Liver (tissue), 3 donors: ENCODE data around the gene SEPHS1.

Source experiments
- CTCF ChIP-seq: fragments of 150-350 bp; IDR thresholded peaks from 2 replicates; pipeline ENCODE4 v1.5.1; 2017; ENCODE audit warnings: improper control_type of control experiment, low read depth, low read length; ENCODE audit not compliant: missing input control
- GABPA ChIP-seq, 2 donors: IDR thresholded peaks in 1 of 2; conservative IDR thresholded peaks in 1 of 2; 2 replicates each; pipeline ENCODE4 v1.6.1; 2016; ENCODE audit warnings: antibody characterized with exemption in 2 of 2, mild to moderate bottlenecking in 1 of 2, moderate library complexity in 1 of 2
- RAD21 ChIP-seq, 2 donors: IDR thresholded peaks; 2 replicates each; pipeline ENCODE4 v1.6.1; 2016; ENCODE audit warnings: antibody characterized with exemption in 2 of 2, mild to moderate bottlenecking in 2 of 2
- SP1 ChIP-seq: IDR thresholded peaks from 2 replicates; pipeline ENCODE4 v1.6.1; 2018; ENCODE audit warnings: antibody characterized with exemption, mild to moderate bottlenecking
- TAF1 ChIP-seq: conservative IDR thresholded peaks from 2 replicates; pipeline ENCODE4 v1.6.1; 2016; ENCODE audit warnings: antibody characterized with exemption, mild to moderate bottlenecking
- YY1 ChIP-seq: IDR thresholded peaks from 2 replicates; pipeline ENCODE4 v1.6.1; 2016; ENCODE audit warnings: antibody characterized with exemption, mild to moderate bottlenecking
- TF ChIP-seq, protein P1 (sequence below): IDR thresholded peaks from 2 replicates; pipeline ENCODE4 v1.6.1; 2016; ENCODE audit warnings: antibody characterized with exemption
- TF ChIP-seq, protein P2 (sequence below): IDR thresholded peaks from 2 replicates; pipeline ENCODE4 v1.6.1; 2016; ENCODE audit warnings: antibody characterized with exemption, mild to moderate bottlenecking
- TF ChIP-seq, protein P3 (sequence below): IDR thresholded peaks from 2 replicates; pipeline ENCODE4 v1.6.1; 2016; ENCODE audit warnings: antibody characterized with exemption
- TF ChIP-seq, protein P4 (sequence below): IDR thresholded peaks from 2 replicates; pipeline ENCODE4 v1.6.1; 2016; ENCODE audit warnings: antibody characterized with exemption
- donor health status: healthy.
- donor health status: healthy.

GRCh38 chr10:13373644-13374043 lies 25.6 kb upstream of the SEPHS1 start:
- TF ChIP-seq CTCF (no peak), YY1 (no peak), GABPA (IDR thresholded peaks at IDR 0.05 in 1 of 2, conservative IDR thresholded peaks at IDR 0.05 in 1 of 2) (no peak), RAD21 (IDR thresholded peaks at IDR 0.05) (no peak), TAF1 (no peak), SP1 (no peak)
- TF ChIP-seq, protein P1, sequence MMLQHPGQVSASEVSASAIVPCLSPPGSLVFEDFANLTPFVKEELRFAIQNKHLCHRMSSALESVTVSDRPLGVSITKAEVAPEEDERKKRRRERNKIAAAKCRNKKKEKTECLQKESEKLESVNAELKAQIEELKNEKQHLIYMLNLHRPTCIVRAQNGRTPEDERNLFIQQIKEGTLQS: no peak
- TF ChIP-seq, protein P2, sequence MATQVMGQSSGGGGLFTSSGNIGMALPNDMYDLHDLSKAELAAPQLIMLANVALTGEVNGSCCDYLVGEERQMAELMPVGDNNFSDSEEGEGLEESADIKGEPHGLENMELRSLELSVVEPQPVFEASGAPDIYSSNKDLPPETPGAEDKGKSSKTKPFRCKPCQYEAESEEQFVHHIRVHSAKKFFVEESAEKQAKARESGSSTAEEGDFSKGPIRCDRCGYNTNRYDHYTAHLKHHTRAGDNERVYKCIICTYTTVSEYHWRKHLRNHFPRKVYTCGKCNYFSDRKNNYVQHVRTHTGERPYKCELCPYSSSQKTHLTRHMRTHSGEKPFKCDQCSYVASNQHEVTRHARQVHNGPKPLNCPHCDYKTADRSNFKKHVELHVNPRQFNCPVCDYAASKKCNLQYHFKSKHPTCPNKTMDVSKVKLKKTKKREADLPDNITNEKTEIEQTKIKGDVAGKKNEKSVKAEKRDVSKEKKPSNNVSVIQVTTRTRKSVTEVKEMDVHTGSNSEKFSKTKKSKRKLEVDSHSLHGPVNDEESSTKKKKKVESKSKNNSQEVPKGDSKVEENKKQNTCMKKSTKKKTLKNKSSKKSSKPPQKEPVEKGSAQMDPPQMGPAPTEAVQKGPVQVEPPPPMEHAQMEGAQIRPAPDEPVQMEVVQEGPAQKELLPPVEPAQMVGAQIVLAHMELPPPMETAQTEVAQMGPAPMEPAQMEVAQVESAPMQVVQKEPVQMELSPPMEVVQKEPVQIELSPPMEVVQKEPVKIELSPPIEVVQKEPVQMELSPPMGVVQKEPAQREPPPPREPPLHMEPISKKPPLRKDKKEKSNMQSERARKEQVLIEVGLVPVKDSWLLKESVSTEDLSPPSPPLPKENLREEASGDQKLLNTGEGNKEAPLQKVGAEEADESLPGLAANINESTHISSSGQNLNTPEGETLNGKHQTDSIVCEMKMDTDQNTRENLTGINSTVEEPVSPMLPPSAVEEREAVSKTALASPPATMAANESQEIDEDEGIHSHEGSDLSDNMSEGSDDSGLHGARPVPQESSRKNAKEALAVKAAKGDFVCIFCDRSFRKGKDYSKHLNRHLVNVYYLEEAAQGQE: no peak
- TF ChIP-seq, protein P3, sequence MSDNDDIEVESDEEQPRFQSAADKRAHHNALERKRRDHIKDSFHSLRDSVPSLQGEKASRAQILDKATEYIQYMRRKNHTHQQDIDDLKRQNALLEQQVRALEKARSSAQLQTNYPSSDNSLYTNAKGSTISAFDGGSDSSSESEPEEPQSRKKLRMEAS: no peak
- TF ChIP-seq, protein P4, sequence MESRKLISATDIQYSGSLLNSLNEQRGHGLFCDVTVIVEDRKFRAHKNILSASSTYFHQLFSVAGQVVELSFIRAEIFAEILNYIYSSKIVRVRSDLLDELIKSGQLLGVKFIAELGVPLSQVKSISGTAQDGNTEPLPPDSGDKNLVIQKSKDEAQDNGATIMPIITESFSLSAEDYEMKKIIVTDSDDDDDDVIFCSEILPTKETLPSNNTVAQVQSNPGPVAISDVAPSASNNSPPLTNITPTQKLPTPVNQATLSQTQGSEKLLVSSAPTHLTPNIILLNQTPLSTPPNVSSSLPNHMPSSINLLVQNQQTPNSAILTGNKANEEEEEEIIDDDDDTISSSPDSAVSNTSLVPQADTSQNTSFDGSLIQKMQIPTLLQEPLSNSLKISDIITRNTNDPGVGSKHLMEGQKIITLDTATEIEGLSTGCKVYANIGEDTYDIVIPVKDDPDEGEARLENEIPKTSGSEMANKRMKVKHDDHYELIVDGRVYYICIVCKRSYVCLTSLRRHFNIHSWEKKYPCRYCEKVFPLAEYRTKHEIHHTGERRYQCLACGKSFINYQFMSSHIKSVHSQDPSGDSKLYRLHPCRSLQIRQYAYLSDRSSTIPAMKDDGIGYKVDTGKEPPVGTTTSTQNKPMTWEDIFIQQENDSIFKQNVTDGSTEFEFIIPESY: no peak
